DMS 273 (cell line): ENCODE measurements around the gene CDKN2D.
"Not testable (repeated sequence)": the region's sequence is repeated elsewhere in the genome, so short reads cannot be mapped to it uniquely, and the experiment has no call there.

Source experiments
- DNase-seq: peaks from one replicate; lab custom pipeline; 2025; ENCODE audit not compliant: unreplicated experiment; lab: John Stamatoyannopoulos, UW

CDKN2D gene

DNA sequence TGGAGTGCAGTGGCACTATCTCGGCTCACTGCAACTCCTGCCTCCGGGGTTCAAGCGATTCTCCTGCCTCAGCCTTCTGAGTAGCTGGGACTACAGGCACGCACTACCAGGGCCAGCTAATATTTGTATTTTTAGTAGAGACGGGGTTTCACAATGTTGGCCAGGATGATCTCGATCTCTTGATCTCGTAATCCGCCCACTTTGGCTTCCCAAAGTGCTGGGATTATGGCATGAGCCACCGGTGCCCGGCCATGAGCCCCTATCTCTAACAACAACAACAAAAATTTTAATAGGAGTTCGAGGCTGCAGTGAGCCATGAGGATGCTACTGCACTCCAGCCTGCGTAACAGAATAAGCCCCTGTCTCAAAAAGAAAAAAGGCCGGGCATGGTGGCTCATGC, 13.3 kb upstream of the CDKN2D start:
- DNase-seq, result no peak

DNA sequence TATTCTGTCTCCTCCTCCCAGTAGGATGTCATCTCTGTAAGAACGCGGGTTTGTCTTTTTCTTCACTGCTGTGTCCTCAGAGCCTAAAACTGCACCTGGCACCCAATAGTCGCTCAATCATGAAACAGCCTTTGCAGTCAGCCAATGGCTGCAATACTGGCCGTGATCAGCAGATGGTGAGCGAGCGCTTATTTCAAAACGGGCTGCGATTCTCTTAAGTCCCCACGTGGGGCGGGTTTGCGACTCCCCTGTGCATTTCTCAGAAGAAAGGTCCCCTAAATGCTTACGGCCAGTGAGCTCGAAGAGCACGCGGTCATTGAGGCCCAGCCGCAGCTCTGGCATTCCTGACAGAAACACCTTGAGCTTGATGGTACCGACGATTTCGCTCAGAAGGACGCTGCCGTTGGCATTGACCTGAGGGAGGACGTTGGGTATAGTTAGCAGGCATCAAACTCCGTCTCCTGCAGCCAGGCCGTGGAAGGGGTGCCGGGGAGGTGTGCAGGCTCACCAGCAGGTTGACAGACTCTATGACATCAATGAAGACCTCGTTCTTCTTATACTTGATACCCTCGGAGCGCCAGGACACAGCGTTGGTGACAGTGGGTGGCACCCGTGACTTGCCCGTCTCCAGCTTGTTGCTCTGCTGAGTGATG, 12.3 kb upstream of the CDKN2D start:
- peak; percentile 97 for DNase-seq

DNA sequence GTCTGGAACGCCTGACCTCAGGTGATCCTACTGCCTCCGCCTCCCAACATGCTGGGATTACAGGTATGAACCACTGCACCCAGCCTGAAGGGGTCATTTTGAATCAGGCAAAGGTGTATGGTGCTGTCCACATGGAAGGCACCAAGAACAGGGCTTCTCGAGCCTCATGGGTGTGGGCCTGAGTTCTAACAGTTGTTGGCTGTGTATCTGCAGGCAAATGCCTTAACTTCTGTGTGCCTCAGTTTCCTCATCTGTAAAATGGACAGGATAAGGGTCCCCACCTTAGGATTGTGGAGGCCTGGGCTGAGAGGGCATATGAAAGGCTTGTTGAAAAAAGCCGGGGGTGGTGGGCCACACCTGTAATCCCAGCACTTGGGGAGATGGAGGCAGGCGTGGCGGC, 9.2 kb upstream of the CDKN2D start:
- no peak for DNase-seq

DNA sequence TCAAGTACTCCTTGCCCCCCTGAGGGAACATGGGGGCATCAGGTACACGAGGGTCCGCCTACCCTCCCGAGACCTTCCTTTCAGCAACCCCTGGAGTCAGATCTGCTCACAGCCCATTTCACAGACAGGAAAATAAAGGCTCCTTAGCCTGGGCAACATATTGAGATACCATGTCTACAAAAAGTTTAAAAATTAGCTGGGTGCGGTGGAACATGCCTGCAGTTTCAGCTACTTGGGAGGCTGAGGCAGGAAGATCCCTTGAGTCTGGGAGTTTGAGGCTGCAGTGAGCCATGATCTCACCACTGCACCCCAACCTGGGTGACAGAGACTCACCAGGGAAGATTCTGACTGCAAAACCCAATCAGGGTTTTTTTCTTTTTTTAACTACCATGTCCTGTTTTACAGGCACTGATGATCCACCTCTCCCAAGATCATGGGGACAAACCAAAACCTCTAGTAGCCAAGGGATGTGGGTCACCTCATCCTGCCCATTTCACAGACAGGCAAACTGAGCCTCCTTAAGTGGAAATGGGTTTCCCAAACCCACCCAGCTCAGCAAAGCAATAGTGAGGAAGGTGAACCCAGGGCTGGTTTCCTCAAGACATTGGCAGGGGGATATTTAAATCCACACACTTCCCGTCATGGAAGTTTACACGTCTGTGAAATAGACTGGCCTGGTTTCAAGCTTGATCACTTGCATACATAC, 6.4 kb upstream of the CDKN2D start:
- DNase-seq, result no peak

DNA sequence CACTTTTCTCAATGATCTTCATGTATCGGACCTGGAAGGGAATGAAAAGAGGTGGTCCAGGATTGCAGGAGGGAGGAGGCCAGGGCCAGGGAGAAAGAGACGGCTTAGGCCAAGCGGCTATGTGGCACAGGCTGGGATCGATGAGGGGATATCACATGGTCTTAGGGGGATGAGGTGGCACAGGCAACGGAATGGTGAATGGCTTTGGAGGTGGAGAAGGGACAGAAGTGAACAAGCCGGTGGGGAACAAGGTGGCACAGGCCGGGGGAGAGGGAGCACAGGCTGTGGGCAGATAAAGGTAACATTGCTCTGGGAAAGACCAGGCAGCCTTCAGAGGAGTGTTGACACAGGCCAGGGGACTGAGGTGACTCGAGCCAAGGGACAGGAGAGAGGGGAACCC, 5.7 kb upstream of the CDKN2D start:
- DNase-seq, result no peak

DNA sequence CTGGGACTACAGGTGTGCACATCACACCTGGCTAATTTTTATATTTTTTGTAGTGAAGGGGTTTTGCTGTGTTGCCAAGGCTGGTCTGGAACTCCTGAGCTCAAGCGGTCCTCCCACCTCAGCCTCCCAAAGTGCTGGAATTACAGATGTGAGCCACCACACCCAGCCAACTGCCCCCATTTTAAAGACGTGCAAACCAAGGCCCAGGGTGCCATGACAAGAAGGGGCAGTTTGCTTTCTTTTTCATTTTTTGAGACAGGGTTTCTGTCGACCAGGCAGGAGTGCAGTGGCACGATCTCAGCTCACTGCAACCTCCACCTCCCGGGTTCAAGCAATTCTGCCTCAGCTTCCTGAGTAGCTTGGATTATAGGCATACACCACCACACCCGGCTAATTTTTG, 5.0 kb upstream of the CDKN2D start:
- DNase-seq, result not testable (repeated sequence)

DNA sequence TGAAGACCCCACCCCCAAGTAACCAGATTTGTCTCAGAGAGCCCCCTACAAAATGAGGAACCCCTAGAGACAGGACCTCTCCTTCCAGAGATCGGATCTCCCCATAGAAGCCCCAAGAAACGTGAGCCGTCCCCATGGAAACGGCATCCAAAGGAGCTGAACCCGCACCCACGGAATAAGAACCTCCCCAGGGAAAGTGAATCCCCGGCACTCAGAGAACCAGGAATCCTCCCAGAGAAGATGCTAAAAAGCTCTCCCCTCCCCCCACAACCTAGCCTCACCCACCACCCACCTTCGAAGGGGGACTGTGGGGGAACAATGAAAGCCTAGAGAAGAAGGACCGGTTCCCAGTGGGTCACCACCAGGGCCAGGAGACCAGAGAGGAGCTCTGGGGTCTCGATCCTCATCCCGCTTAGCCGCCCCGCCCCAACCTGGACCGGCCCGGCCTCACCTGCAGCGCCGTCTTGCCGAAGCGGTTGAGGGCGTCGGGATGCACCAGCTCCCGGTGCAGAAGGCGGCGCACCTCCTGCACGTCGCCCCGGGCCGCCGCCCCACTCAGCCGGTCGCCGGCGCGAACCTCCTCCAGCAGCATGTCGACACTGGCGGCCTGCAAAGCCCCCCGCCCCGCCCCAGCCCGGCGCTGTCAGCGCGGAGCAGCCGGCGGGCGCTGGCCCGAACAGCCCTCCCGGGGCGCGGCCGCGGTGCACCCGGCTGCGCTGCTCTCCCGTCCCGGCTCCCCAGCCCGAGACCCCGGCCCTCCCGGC, 535 bp downstream of the CDKN2D start:
- DNase-seq, result peak; percentile 88

DNA sequence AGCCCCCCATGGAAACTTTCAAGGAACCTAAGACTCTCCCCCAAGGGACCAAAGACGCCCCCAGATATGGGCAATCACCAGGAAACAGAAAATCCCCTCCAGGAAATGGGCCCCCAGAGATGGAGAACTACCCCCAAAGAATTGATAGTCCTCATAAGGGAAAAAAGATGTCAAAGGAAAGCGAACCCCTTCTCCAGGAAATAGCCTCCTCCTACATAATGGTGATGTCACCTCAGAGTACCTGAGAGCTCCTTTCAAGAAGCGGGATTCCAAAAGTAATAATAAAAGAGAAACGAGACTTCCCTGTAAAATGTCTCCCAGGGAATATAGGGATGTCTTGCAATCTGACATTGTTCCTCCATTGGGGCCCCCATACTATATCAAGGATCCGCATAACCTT, 1.1 kb downstream of the CDKN2D start:
- no peak for DNase-seq

DNA sequence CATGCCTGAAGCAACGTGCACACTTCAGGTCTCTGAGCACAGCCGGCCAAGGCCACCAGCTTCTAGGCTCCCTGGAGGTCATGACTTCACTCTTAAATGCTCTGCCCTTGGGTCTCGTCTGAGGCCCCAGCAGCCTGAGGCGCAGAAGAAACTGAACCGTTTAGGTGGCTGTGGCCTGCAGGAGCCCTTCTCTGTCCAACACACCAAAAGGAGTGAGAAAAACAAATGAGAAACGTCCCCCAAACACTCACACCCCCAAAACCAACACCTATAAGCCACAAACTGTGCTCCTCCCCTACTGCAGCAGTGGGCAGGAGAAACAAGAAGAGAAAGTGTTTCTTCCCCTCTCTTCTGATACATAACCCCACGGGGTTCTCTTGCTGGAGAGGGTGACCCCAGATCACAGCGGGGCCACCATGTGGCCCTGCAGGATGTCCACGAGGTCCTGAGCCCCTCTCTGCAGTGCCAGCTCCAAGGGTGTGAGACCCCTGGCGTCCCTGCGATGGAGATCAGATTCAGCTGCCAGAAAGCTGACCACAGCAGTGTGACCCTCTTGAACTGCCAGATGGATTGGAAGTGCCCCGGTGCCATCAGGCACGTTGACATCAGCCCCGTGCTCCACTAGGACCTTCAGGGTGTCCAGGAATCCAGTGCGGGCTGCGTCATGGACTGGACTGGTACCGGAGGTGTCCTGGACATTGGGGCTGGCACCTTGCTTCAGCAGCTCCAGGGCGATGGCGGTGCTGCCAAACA, 1.9 kb downstream of the CDKN2D start:
- DNase-seq, result no peak

DNA sequence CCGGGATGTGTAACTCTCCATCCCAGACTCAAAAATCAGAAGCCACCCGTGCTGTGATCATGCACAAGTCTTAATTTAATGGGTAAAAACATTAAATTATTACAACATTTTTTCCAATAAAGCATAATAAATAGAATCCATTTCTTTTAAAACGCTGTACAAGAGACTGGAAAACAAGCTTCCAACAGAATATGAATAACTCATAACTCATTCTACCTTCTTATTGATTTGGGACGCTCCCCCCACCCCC, 2.4 kb downstream of the CDKN2D start:
- no peak for DNase-seq

DNA sequence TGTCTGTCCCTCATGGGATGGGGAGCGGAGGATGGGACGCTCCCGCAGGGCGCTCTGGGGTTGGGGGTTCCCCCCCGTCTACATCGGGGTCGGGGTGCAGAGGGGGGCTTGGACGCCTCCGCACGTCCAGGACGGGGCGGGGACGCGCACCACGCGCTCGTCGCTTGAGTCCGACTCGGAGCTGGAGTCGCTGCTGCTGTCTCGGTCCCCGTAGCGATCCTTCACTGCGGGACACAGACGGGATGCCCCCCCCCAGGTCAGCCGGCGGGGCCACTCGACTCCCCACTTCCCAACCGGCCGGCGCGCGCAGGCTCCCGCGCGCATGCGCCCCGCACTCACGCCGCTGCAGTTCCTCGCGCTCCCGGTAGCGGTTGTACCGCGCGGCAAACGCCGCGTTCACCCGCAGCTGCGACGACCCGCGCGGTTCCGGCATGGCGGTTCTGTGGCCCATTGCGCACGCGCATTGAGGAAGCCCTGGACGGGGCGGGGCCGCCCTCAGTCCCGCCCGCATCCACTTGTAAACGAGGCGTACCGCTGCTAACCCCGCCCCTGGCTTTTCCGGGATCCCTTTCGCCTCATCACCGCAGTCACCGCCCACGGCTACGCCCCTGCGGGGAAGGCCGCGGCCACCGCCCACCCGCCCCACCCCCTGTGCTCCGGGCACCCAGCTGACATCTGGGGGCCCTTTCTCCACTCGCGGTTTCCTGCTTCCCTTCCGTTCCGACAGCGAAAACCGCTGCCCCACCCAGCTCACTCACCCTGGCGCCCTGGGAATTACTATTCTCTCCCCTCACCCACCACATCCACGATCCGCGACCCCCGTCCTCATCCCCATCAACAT, 3.0 kb downstream of the CDKN2D start, which contains the start of gene KRI1:
Gene KRI1 (minus strand): TSS at position 444 of the 841 bp plus-strand sequence. CDS start 11 bp downstream, at position 433.
- peak; percentile 99 for DNase-seq

DNA sequence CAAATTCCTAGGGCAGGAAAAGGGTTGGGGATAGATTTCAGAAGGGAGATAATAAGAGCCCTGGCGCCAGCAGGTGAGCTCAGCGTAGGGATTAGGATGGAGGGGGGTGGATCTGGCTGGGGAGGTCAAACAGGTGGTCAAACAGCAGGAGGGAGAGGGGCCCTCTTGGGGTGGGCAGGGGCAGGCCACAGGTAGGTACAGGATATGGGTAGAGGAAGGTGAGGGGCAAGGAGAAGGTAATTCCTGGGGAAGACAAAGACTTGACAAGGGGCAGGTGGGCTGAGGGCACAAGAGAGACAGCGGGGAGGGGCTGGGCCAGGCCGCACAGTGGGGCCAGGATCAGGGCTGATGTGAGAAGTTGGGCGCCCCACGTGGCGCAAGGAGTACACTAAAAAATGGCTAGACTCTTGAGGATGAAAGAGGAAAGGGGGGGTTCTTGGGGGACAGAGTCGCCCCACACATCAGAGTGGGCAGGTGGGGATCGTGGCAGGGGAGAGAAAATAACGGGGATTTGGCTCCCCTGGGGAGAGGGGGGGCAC, 3.7 kb downstream of the CDKN2D start:
- peak; percentile 86 for DNase-seq

DNA sequence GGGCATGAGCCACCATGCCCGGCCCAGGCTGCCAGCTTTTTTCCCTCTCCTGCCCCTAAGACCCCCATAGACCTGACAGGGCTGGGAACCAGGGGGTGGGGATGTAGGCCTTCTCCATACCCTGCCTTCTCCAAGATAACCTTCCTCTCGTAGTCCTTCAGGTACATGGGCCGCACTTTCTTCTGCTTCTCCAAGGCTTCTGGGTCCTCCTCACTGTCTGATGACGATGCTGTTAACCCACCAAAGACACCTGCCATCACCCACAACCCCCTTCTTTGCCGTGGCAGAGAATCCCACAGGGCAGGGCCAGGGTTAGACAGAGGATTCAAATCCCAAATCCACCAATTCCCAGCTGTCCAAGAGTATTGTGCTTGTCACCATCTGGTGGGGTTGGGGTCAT, 6.2 kb downstream of the CDKN2D start:
- DNase-seq, result no peak

DNA sequence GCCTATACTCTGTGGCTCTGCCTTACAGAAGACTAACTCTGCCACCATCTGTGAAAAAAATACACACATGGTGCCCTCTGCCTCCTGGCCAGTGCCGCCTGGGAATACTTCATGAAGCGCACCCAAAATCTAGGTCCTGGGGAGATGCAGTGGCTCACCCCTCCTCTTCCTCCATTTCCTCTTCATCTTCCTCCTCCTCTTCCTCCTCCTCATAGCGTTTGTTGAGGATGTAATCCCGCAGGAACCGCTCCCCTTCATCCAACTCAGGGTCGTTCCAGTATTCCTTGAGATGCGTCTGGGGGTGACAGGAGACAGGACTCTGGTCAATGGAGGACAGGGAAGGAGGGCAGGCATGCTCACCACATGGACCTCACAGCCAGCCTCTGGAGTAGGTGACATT, 8.6 kb downstream of the CDKN2D start:
- no peak for DNase-seq

DNA sequence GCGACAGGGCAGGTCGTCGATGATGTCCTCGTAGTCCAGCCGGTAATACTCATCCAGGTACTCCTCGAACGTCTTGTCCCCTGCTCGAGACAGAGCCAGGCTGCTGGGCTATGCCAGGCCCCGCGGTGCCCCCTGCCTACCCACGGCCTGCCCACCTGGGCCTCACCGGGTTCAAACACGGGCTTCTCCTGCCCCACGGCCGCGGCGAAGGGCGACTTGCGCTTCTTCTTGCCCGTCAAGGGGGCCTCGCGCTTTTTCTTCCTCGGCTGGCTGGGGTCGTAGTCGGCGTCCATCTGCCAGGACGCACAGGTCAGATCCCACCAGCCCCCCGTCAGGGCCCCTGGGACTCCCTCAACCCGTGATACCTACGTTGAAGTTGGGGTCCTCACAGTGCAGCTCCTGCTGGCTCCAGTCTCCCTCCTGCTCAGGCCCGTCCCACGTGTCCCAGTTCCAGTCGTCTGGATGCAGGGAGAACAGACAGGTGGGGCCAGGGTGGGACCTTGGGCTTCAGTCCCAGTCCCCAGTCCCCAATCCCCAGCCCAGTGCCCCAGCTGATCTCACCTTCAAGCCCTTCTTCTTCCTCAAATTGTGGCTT, 11.1 kb downstream of the CDKN2D start:
- DNase-seq, result no peak

DNA sequence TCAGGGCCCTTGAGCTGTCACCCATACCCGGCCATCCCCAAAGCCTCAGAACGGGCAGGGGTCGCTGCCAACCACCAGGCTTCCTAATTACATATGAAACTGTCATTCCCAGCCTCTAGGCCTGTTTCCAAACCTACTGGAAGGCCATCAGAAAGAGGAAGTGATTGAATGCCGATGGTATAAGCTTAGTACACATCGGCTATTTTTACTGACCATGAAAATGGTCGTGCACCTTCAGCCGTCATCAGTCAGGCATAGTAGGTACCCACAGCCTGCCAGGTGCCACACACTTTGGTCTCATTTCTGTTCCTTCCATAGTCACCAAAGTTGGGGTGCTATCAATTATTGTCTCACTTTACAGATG, 13.2 kb downstream of the CDKN2D start:
- no peak for DNase-seq

DNA sequence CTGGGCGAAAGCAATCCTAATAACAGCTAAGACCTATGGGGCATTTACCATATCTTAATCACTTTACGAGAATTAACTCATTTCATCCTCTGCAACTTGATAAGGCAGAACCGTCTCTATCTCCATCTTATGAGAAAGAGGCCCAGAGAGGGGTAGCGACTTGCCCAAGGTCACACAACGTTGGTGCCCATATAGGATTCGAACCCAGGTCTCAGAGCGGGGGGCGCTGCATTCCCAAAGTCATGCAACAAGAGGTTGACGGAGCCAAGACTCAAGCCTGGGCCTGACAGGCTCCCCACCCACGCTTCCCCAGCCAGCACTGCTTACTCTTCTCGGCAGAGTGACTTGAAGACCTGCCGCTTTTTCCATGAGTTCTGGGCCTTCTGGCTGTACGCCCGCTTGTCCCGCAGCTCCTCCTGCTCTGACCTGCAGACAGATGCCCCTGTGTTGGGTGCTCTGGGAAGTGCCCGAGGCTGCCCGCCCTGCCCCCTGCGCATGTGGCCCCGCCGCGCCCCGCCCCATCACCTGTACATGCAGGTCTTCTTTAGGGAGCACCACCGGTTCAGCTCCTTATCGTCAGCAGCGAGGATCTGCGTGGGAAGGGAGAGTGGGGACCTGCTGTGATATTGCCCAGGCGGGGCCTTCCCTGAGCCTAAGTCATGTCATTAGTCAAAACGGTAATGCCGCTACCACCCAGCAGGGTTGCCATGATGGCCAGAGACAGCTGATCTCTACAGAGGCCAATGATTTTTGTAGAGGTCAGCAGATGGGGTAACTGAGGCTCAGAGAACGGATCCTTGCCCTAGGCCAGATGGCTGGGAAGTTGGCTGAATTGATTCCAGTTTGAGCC, 13.8 kb downstream of the CDKN2D start:
- DNase-seq, result peak; percentile 33

DNA sequence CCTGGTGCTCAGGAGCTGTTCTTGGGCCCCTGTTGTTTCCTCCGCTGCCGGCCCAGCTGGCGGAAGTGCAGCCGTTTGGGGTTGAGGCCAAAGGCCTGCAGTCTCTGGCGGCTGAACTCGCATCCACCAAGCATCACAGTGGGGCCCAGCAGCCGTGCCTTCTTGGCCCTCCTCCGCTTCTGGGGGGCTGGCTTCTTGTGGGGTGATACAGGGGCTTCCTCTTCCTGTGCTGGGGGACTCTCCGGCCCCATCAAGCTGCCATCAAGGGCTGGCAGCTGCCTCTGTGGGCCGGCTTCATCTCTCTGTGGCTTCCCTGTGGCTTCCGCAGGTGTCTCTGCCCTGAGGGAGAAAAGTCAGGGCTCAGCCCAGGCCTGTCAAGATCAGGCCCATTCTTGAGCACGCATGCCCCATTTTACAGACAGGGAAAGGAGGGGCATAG, 14.8 kb downstream of the CDKN2D start:
- no peak for DNase-seq

DNA sequence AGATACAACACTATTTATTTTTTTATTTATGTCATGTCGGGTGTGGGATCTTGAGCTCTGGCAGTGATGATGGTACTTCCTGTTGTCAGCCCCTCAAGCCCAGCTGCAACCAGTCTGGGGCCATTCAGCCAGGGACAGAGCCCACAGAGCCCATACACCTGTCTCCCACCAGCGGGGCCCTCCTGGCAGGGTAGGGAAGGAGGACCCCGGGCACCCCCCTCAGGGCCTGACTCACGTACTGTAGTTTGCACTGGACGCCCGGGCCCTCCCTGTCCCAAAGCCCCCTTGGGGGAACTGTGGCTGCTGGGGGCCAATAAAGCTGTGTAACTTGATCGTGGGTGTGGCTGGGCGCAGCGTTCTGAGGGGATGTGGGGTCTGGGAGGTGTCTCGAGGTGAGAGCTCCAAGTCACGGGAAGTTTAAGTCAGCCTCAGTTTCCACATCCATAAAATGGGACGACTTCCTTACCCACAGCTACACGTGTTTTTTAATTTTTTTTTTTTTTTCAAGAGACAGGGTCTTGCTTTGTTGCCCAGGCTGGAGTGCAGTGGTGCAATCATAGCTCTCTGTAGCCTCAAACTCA, 15.6 kb downstream of the CDKN2D start:
- DNase-seq, result peak; percentile 57
